PFSK-1 (cell line): ENCODE data around the gene PREX1.
A peak's percentile ranks its signal among the peaks of the same experiment; 100 is the strongest.

ENCODE experiments used
- FOXP2 ChIP-seq: optimal IDR thresholded peaks from 2 replicates; pipeline ENCODE3; 2011; ENCODE audit warnings: borderline replicate concordance, control low read depth, inconsistent platforms; ENCODE audit not compliant: insufficient read depth; ENCODE audit errors: extremely low read length, extremely low read depth
- POLR2AphosphoS5 ChIP-seq: IDR thresholded peaks from 2 replicates; pipeline ENCODE4 v1.6.1; 2012; ENCODE audit warnings: low read depth, mild to moderate bottlenecking, control low read depth, low read length, moderate library complexity
- REST ChIP-seq, 2 experiments: IDR thresholded peaks; 2 replicates each; pipeline versions ENCODE4 v1.6.1 to v1.8.0; 2011 to 2012; ENCODE audit warnings: low read depth in 2 of 2, low read length in 2 of 2, control low read depth in 1 of 2, inconsistent platforms in 1 of 2, mild to moderate bottlenecking in 1 of 2, moderate library complexity in 1 of 2; ENCODE audit not compliant: insufficient read depth in 1 of 2
- SIN3A ChIP-seq: IDR thresholded peaks from 2 replicates; pipeline ENCODE4 v1.6.1; 2012; ENCODE audit warnings: mild to moderate bottlenecking, low read length, moderate library complexity, borderline replicate concordance; ENCODE audit not compliant: insufficient read depth
- TAF1 ChIP-seq: IDR thresholded peaks from 2 replicates; pipeline ENCODE4 v1.6.1; 2012; ENCODE audit warnings: low read length, control low read depth, borderline replicate concordance; ENCODE audit not compliant: insufficient read depth

PREX1 gene

GRCh38 chr20:48683467-48684175, 144.2 kb downstream of the PREX1 start:
- no peak for TF ChIP-seq POLR2AphosphoS5
- no peak for TF ChIP-seq SIN3A
- TF ChIP-seq TAF1: no peak
- no peak for TF ChIP-seq REST (IDR thresholded peaks at IDR 0.05; ENCODE audit: insufficient read depth in 1 of 2, low read depth in 2 of 2, low read length in 2 of 2)
- TF ChIP-seq FOXP2: no peak

- TF ChIP-seq REST (IDR thresholded peaks at IDR 0.05; ENCODE audit: insufficient read depth in 1 of 2, low read depth in 2 of 2, low read length in 2 of 2): peak in 1 of 2 experiments; percentile 55; a peak in 1 of 4 replicates
- TF ChIP-seq FOXP2: peak; percentile 22
- TF ChIP-seq POLR2AphosphoS5: peak; percentile 60; the same call in 1 of the 2 replicates
- TF ChIP-seq SIN3A: 0 out of 2 replicates have a peak, but pooled peaks have one; percentile 18
- no peak for TF ChIP-seq TAF1
Observed at GRCh38 chr20:48682529-48683363, 145.1 kb downstream of the PREX1 start.

GRCh38 chr20:48681873-48682426, 145.8 kb downstream of the PREX1 start:
- TF ChIP-seq SIN3A (no peak), REST (IDR thresholded peaks at IDR 0.05; ENCODE audit: insufficient read depth in 1 of 2, low read depth in 2 of 2, low read length in 2 of 2) (no peak), TAF1 (no peak), FOXP2 (no peak), POLR2AphosphoS5 (no peak)

- TF ChIP-seq FOXP2: no peak
Observed at GRCh38 chr20:48681201-48681872, 146.5 kb downstream of the PREX1 start.

- TF ChIP-seq FOXP2 (no peak), SIN3A (no peak), TAF1 (no peak)
Observed at GRCh38 chr20:48680650-48681049, 147.1 kb downstream of the PREX1 start.

DNA sequence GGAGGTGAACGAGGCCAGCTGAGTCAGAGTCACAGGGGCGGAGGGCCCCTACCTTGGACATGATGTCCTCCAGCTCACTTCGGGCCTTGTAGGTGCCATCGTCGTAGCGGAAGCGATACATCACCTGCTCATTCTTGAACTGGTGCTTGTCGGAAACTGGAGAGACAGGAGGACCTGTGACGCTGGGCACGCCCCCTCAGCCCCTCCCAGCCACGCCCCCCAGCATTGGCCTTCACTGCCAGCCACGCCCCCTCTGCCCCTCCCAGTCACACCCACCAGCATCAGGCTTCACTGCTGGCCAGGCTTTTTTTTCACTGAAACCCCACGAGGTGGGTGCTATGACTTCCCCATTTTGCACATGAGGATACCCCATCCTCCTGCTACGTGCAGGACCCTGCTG, 148.2 kb downstream of the PREX1 start:
- TF ChIP-seq POLR2AphosphoS5 (no peak), REST (IDR thresholded peaks at IDR 0.05; ENCODE audit: insufficient read depth in 1 of 2, low read depth in 2 of 2, low read length in 2 of 2) (no peak), TAF1 (no peak), FOXP2 (no peak), SIN3A (no peak)
